Loucy (cell line): ENCODE results near the gene INPP4B.

ENCODE experiments used
- H2AFZ ChIP-seq: fragments of 200-600 bp; sonication (generic); 2 replicates; pipeline ENCODE4 v1.6.0; 2016; ENCODE audit warnings: antibody characterized with exemption, mild to moderate bottlenecking, low read length, moderate library complexity
- H3F3A ChIP-seq: fragments of 200-600 bp; 2 replicates; pipeline ENCODE4 v1.6.0; 2016; ENCODE audit warnings: antibody characterized with exemption, low read depth, mild to moderate bottlenecking
- H3K27me3 ChIP-seq: fragments of 200-600 bp; sonication (generic); 2 replicates; pipeline ENCODE4 v1.6.1; 2014; ENCODE audit warnings: low read length, mild to moderate bottlenecking; ENCODE audit not compliant: insufficient read depth, poor library complexity, severe bottlenecking
- H3K36me3 ChIP-seq: fragments of 200-600 bp; sonication (generic); 2 replicates; pipeline ENCODE4 v1.6.1; 2016; ENCODE audit warnings: low read length; ENCODE audit not compliant: insufficient read depth
- H3K4me1 ChIP-seq: fragments of 200-600 bp; sonication (generic); 2 replicates; pipeline ENCODE4 v1.5.1; 2014; ENCODE audit warnings: low read length, mild to moderate bottlenecking; ENCODE audit not compliant: insufficient read depth, poor library complexity, severe bottlenecking
- H3K4me2 ChIP-seq: fragments of 200-600 bp; sonication (generic); 2 replicates; pipeline ENCODE4 v1.6.0; 2014; ENCODE audit warnings: antibody characterized with exemption, low read length, low read depth, mild to moderate bottlenecking; ENCODE audit not compliant: poor library complexity, severe bottlenecking
- H3K4me3 ChIP-seq: fragments of 200-600 bp; sonication (generic); 2 replicates; pipeline ENCODE4 v1.5.1; 2014; ENCODE audit warnings: low read length, mild to moderate bottlenecking, mixed read lengths; ENCODE audit not compliant: poor library complexity, severe bottlenecking
- H3K79me2 ChIP-seq: fragments of 200-600 bp; sonication (generic); 2 replicates; pipeline ENCODE4 v1.6.1; 2014; ENCODE audit warnings: low read length; ENCODE audit not compliant: insufficient read depth
- H3K9ac ChIP-seq: fragments of 200-600 bp; sonication (generic); 2 replicates; pipeline ENCODE4 v1.6.0; 2014; ENCODE audit warnings: mild to moderate bottlenecking, low read depth, low read length, moderate library complexity; ENCODE audit not compliant: poor library complexity, severe bottlenecking
- H3K9me2 ChIP-seq: fragments of 200-600 bp; sonication (generic); replicated peaks from 2 replicates; pipeline ENCODE4 v1.6.1; 2016; ENCODE audit warnings: low read depth, low read length, mixed read lengths
- H3K9me3 ChIP-seq: fragments of 200-600 bp; sonication (generic); 2 replicates; pipeline ENCODE4 v1.6.1; 2014; ENCODE audit warnings: mild to moderate bottlenecking, antibody characterized with exemption, low read length, low read depth; ENCODE audit not compliant: insufficient read depth
- H4K20me1 ChIP-seq: fragments of 200-600 bp; sonication (generic); 2 replicates; pipeline ENCODE4 v1.6.0; 2014; ENCODE audit warnings: antibody characterized with exemption, low read length, mild to moderate bottlenecking; ENCODE audit not compliant: insufficient read depth, poor library complexity, severe bottlenecking
- EZH2phosphoT487 ChIP-seq: fragments of 200-600 bp; IDR thresholded peaks from 2 replicates; pipeline ENCODE4 v1.6.1; 2018; ENCODE audit warnings: antibody characterized with exemption, mild to moderate bottlenecking, moderate library complexity, borderline replicate concordance
- TF ChIP-seq, protein P1 (sequence below): fragments of 200-600 bp; sonication (generic); conservative IDR thresholded peaks from 2 replicates; pipeline ENCODE4 v1.5.1; 2014; ENCODE audit warnings: mild to moderate bottlenecking, antibody characterized with exemption, low read length

Gene INPP4B

DNA sequence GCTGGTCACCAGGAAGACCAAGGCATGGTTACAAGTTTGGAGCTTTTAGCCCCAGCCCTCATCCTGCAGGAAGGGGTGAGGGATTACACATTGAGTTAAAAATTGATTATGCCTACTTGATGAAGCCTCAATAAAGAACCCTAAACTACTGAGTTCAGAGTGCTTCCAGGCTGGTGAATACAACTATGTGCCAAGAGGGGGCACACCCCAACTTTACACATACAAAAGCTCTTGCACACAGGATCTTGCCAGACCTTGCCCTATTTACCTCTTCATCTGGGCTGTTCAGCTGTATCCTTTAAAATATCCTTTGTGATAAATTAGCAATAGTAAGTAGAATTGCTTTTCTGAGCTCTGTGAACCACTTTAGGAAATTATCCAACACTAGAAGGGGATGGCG lies 489.3 kb downstream of the INPP4B start:
- peaks cover 92% of the 10 kb centered on the region for H3K79me2 ChIP-seq

DNA sequence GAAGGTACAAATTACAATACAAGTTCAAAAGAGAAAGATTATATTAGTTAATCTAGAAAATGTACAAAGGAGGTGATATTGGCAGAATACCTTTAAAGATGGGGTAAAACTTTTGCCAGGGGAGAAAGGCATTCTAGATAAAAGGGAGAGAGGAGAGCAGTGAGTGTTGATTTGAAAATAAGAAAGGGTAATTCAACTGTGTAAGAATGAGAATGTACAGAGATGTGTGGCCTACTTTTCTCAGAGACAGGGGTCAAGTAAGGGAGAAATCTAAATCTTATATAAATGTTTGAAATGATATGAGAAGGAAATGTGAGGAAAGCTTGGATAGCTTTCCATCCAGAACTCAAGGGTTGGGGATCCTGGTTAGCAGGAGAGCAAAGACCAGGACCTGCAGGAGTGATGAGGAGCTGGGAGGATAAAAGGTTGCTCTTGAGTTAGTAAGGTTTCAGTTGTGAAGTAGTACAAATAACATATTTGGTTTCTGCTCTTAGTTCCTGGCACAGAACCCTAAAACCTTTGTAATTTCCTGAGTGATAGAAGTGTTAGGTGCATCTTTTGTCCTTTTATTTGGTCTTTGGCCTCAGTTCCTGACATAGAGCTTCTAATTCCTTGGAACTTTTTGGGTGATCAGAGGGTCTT lies 489.9 kb downstream of the INPP4B start:
- no peak overlapping the region for H2AFZ ChIP-seq
- H3K27me3 ChIP-seq: no peaks in the 10 kb centered on the region
- H3K79me2 ChIP-seq: peaks cover 93% of the 10 kb centered on the region

More for the DNA sequence above, 489.3 kb downstream of the INPP4B start:
- H3K9ac ChIP-seq: no peak overlapping the region
- peaks cover under 1% of the 10 kb centered on the region; the same call in 1 of the 2 replicates for H3K9me3 ChIP-seq
- H4K20me1 ChIP-seq: peaks cover 16% of the 10 kb centered on the region
- no peak overlapping the region for H3K4me2 ChIP-seq
- peaks cover 49% of the 10 kb centered on the region for H3K4me1 ChIP-seq
- no peaks in the 10 kb centered on the region for H3F3A ChIP-seq
- no peak overlapping the region for H3K4me3 ChIP-seq
- H3K27me3 ChIP-seq: no peaks in the 10 kb centered on the region
- TF ChIP-seq EZH2phosphoT487: no peak
- TF ChIP-seq, protein P1, sequence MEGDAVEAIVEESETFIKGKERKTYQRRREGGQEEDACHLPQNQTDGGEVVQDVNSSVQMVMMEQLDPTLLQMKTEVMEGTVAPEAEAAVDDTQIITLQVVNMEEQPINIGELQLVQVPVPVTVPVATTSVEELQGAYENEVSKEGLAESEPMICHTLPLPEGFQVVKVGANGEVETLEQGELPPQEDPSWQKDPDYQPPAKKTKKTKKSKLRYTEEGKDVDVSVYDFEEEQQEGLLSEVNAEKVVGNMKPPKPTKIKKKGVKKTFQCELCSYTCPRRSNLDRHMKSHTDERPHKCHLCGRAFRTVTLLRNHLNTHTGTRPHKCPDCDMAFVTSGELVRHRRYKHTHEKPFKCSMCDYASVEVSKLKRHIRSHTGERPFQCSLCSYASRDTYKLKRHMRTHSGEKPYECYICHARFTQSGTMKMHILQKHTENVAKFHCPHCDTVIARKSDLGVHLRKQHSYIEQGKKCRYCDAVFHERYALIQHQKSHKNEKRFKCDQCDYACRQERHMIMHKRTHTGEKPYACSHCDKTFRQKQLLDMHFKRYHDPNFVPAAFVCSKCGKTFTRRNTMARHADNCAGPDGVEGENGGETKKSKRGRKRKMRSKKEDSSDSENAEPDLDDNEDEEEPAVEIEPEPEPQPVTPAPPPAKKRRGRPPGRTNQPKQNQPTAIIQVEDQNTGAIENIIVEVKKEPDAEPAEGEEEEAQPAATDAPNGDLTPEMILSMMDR: peak; percentile 44; the same call in 1 of the 2 replicates
- no peaks in the 10 kb centered on the region for H3K9me2 ChIP-seq
- peaks cover under 1% of the 10 kb centered on the region; the same call in 1 of the 2 replicates for H3K36me3 ChIP-seq
- H2AFZ ChIP-seq: no peak overlapping the region

DNA sequence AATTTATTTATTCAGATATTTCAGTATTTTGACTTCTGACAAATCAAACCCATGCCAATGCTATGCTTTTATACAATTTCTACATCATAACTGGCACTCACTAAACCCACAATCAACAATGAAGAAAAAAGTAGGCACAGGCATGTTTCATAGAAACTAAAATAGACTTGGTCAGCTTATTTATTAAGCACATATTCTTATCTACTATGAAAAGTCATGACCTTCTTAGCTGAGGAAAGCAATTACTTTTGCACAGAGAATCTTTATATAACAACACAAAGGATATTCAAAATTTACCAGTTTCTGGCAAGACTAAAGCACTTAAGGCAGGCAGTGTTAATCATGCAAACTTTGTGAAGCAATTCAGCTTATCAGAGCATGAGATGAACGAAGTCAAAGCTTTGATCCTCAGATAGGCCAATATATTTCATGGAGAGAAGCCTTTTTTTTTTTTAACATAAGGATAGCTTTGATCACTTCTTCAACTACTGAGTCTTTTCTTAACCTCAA lies 490.6 kb downstream of the INPP4B start:
- peaks cover 55% of the 10 kb centered on the region for H3K4me1 ChIP-seq

More for the DNA sequence above, 489.9 kb downstream of the INPP4B start:
- Histone ChIP-seq H3K9me3 (no peaks in the 10 kb centered on the region), H3K4me2 (peak overlapping the region; percentile 47), H3K36me3 (no peaks in the 10 kb centered on the region), H3K4me1 (peaks cover 49% of the 10 kb centered on the region), H3K9me2 (no peaks in the 10 kb centered on the region), H4K20me1 (peaks cover 16% of the 10 kb centered on the region), H3K9ac (no peak overlapping the region), H3K4me3 (no peak overlapping the region), H3F3A (no peaks in the 10 kb centered on the region)
- TF ChIP-seq EZH2phosphoT487: no peak
- TF ChIP-seq, protein P1: no peak

More for the DNA sequence above, 490.6 kb downstream of the INPP4B start:
- no peaks in the 10 kb centered on the region for H3K36me3 ChIP-seq
- TF ChIP-seq, protein P1: no peak
- no peak for TF ChIP-seq EZH2phosphoT487
- peaks cover 93% of the 10 kb centered on the region for H3K79me2 ChIP-seq
- H3K9ac ChIP-seq: no peak overlapping the region
- H3K9me2 ChIP-seq: no peaks in the 10 kb centered on the region
- no peaks in the 10 kb centered on the region for H3F3A ChIP-seq
- peak overlapping the region; percentile 47 for H3K4me2 ChIP-seq
- H3K9me3 ChIP-seq: no peaks in the 10 kb centered on the region
- peak overlapping the region; percentile 3 for H3K4me3 ChIP-seq
- H2AFZ ChIP-seq: no peak overlapping the region
- H4K20me1 ChIP-seq: peaks cover 16% of the 10 kb centered on the region
- no peaks in the 10 kb centered on the region for H3K27me3 ChIP-seq
